ENCODE data around the gene DEK.
A peak's percentile ranks its signal among the peaks of the same experiment; 100 is the strongest.

Gene DEK

DNA sequence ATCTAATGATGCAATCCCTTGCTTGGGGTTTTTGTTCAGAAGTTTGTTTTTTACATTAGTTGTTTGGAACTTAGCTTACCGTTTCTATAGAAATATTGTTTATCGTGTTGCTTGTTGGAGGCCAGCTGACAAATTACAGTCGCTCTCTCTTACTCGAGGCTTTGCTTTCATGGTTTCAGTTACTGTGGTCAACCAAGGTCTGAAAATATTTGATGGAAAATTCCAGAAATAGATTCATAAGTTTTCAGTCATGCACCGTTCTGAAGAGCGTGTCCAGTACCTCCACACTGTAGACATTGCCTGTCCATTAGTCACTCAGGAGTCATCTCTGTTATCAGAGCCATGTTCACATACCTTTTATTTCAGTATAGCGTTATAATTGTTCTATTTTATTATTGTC, 47.9 kb downstream of the DEK start:
- Histone ChIP-seq H4K20me1 (ENCODE audit: insufficient read depth, low read length) (no peaks in the 10 kb centered on the region), H3K4me1 (ENCODE audit: low read length) (peaks cover 19% of the 10 kb centered on the region), H3K9me3 (ENCODE audit: insufficient read depth, low read length) (no peaks in the 10 kb centered on the region), H2AFZ (ENCODE audit: low read depth, low read length) (no peak overlapping the region), H3K79me2 (ENCODE audit: low read length) (no peaks in the 10 kb centered on the region), H3K4me2 (ENCODE audit: low read length) (no peak overlapping the region), H3K9ac (ENCODE audit: low read length) (no peak overlapping the region), H3K27ac (ENCODE audit: low read length) (no peak overlapping the region), H3K27me3 (ENCODE audit: low read depth, low read length) (no peaks in the 10 kb centered on the region), H3K36me3 (replicated peaks; ENCODE audit: low read depth, low read length) (peaks cover 5% of the 10 kb centered on the region), H3K4me3 (ENCODE audit: low read length) (no peak overlapping the region)
- TF ChIP-seq EZH2phosphoT487 (IDR thresholded peaks at IDR 0.05; ENCODE audit: low read depth) = no peak
- TF ChIP-seq, protein P1, sequence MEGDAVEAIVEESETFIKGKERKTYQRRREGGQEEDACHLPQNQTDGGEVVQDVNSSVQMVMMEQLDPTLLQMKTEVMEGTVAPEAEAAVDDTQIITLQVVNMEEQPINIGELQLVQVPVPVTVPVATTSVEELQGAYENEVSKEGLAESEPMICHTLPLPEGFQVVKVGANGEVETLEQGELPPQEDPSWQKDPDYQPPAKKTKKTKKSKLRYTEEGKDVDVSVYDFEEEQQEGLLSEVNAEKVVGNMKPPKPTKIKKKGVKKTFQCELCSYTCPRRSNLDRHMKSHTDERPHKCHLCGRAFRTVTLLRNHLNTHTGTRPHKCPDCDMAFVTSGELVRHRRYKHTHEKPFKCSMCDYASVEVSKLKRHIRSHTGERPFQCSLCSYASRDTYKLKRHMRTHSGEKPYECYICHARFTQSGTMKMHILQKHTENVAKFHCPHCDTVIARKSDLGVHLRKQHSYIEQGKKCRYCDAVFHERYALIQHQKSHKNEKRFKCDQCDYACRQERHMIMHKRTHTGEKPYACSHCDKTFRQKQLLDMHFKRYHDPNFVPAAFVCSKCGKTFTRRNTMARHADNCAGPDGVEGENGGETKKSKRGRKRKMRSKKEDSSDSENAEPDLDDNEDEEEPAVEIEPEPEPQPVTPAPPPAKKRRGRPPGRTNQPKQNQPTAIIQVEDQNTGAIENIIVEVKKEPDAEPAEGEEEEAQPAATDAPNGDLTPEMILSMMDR (IDR thresholded peaks at IDR 0.05; ENCODE audit: low read depth, low read length) = no peak

DNA sequence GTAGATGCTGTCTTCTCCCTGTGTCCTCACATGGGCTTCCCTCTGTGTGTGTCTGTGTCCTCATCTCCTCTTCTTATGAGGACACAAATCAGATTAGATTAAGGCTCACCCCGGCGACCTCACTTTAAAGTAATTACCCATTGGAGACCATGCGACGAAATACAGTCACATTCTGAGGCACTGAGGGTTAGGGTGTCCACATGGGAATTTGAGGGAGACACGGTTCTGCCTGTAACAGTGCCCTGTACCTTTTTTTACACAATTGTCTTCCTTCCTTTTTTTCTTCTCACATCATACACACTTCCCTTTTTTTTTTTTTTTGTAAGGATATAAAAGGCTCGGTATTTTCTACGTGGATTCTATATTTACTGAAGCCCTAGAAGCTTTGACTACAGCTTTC, 48.9 kb downstream of the DEK start:
- peak overlapping the region; percentile 13; the same call in 1 of the 2 replicates for H3K4me2 ChIP-seq (ENCODE audit: low read length)
- H3K9me3 ChIP-seq (ENCODE audit: insufficient read depth, low read length) = no peaks in the 10 kb centered on the region
- H3K9ac ChIP-seq (ENCODE audit: low read length) = no peak overlapping the region
- H4K20me1 ChIP-seq (ENCODE audit: insufficient read depth, low read length) = no peaks in the 10 kb centered on the region
- H3K4me3 ChIP-seq (ENCODE audit: low read length) = no peak overlapping the region
- TF ChIP-seq, protein P1 (IDR thresholded peaks at IDR 0.05; ENCODE audit: low read depth, low read length) = no peak
- TF ChIP-seq EZH2phosphoT487 (IDR thresholded peaks at IDR 0.05; ENCODE audit: low read depth) = no peak
- no peak overlapping the region for H2AFZ ChIP-seq (ENCODE audit: low read depth, low read length)
- H3K36me3 ChIP-seq (replicated peaks; ENCODE audit: low read depth, low read length) = peaks cover 3% of the 10 kb centered on the region
- no peaks in the 10 kb centered on the region for H3K79me2 ChIP-seq (ENCODE audit: low read length)
- no peaks in the 10 kb centered on the region for H3K27me3 ChIP-seq (ENCODE audit: low read depth, low read length)
- no peak overlapping the region for H3K27ac ChIP-seq (ENCODE audit: low read length)
- H3K4me1 ChIP-seq (ENCODE audit: low read length) = peaks cover 26% of the 10 kb centered on the region

DNA sequence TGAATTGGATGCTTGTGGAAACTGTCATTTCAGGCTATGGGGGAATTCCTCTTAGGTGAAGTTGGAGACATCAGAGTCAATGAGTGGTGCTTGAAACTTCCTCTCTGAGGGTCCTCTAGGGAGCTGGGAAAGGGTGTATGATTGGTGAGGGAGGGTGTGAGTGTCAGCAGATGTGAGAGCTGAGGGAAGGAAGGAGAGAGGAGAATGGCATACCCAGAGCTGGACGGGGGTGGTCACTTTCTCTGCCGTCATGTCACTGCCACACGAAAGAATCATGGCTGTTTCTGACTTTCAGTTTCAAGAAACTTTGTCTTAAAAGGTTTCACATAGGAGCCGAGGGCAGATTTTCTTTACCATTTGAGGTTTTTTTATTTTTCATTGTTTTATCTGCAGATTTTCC, 50.3 kb downstream of the DEK start:
- peak overlapping the region; percentile 23; the same call in 1 of the 2 replicates for H3K4me2 ChIP-seq (ENCODE audit: low read length)
- no peaks in the 10 kb centered on the region for H3K79me2 ChIP-seq (ENCODE audit: low read length)
- no peak overlapping the region for H2AFZ ChIP-seq (ENCODE audit: low read depth, low read length)
- no peak overlapping the region for H3K4me3 ChIP-seq (ENCODE audit: low read length)
- no peaks in the 10 kb centered on the region for H3K27me3 ChIP-seq (ENCODE audit: low read depth, low read length)
- H3K4me1 ChIP-seq (ENCODE audit: low read length) = peaks cover 26% of the 10 kb centered on the region
- no peak overlapping the region for H3K27ac ChIP-seq (ENCODE audit: low read length)
- peaks cover 3% of the 10 kb centered on the region for H3K36me3 ChIP-seq (replicated peaks; ENCODE audit: low read depth, low read length)
- no peak overlapping the region for H3K9ac ChIP-seq (ENCODE audit: low read length)
- H3K9me3 ChIP-seq (ENCODE audit: insufficient read depth, low read length) = no peaks in the 10 kb centered on the region
- TF ChIP-seq, protein P1 (IDR thresholded peaks at IDR 0.05; ENCODE audit: low read depth, low read length) = no peak
- no peak for TF ChIP-seq EZH2phosphoT487 (IDR thresholded peaks at IDR 0.05; ENCODE audit: low read depth)
- H4K20me1 ChIP-seq (ENCODE audit: insufficient read depth, low read length) = no peaks in the 10 kb centered on the region

DNA sequence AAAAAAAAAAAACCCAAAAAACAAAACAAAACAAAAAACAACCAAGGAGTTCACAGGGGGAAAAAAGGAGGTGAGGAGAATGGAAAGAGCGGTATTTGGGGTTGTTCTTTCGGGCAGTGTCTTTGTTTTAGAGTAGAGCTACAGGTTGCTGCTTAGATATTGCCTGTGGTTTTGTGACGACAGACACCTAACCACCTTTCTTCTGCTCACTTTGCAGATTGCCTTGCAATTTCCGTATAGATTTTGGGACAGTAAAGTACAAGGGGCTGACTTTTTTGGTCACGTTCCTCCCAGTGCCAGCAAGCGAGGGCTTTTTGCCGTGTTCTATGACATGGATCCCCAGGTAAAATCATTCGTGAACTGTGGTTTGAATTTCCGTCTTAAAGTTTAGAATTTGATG, 50.9 kb downstream of the DEK start:
- Histone ChIP-seq H3K27ac (ENCODE audit: low read length) (no peak overlapping the region), H3K4me2 (ENCODE audit: low read length) (no peak overlapping the region), H3K9ac (ENCODE audit: low read length) (no peak overlapping the region), H3K27me3 (ENCODE audit: low read depth, low read length) (no peaks in the 10 kb centered on the region), H4K20me1 (ENCODE audit: insufficient read depth, low read length) (no peaks in the 10 kb centered on the region), H3K9me3 (ENCODE audit: insufficient read depth, low read length) (no peaks in the 10 kb centered on the region), H3K36me3 (replicated peaks; ENCODE audit: low read depth, low read length) (peaks cover 3% of the 10 kb centered on the region), H3K4me3 (ENCODE audit: low read length) (no peak overlapping the region), H3K79me2 (ENCODE audit: low read length) (no peaks in the 10 kb centered on the region), H2AFZ (ENCODE audit: low read depth, low read length) (no peak overlapping the region), H3K4me1 (ENCODE audit: low read length) (peaks cover 26% of the 10 kb centered on the region)
- TF ChIP-seq, protein P1 (IDR thresholded peaks at IDR 0.05; ENCODE audit: low read depth, low read length) = no peak
- TF ChIP-seq EZH2phosphoT487 (IDR thresholded peaks at IDR 0.05; ENCODE audit: low read depth) = no peak

Data from OCI-LY3 (cell line).